ENCODE measurements around the gene TMEM250.

Gene TMEM250

GRCh38 chr9:136147890-136148714 is 29.4 kb upstream of the TMEM250 start:
- DNase-seq (ENCODE audit: low read depth): no peak

GRCh38 chr9:136147038-136147889 is 28.6 kb upstream of the TMEM250 start:
- no peak for DNase-seq (ENCODE audit: low read depth)

- no peak for DNase-seq (ENCODE audit: low read depth)
These were observed 27.7 kb upstream of the TMEM250 start for GRCh38 chr9:136146126-136147037.

GRCh38 chr9:136145580-136145979 is 26.9 kb upstream of the TMEM250 start:
- no peak for DNase-seq (ENCODE audit: low read depth)

GRCh38 chr9:136144450-136144849 is 25.8 kb upstream of the TMEM250 start:
- no peak for DNase-seq (ENCODE audit: low read depth)

GRCh38 chr9:136143215-136144001 is 24.7 kb upstream of the TMEM250 start:
- no peak for DNase-seq (ENCODE audit: low read depth)

- DNase-seq (ENCODE audit: low read depth): no peak
These were observed 24.2 kb upstream of the TMEM250 start for GRCh38 chr9:136142859-136143214.

- no peak for DNase-seq (ENCODE audit: low read depth)
These were observed 23.7 kb upstream of the TMEM250 start for GRCh38 chr9:136142414-136142796.

- no peak for DNase-seq (ENCODE audit: low read depth)
These were observed 23.2 kb upstream of the TMEM250 start for GRCh38 chr9:136141682-136142413.

- no peak for DNase-seq (ENCODE audit: low read depth)
These were observed 22.3 kb upstream of the TMEM250 start for GRCh38 chr9:136140966-136141365.

- DNase-seq (ENCODE audit: low read depth): no peak
These were observed 21.4 kb upstream of the TMEM250 start for GRCh38 chr9:136140046-136140445.

- no peak for DNase-seq (ENCODE audit: low read depth)
These were observed 19.9 kb upstream of the TMEM250 start for GRCh38 chr9:136138566-136138965.

GRCh38 chr9:136137321-136138265 is 18.9 kb upstream of the TMEM250 start:
- DNase-seq (ENCODE audit: low read depth): no peak

GRCh38 chr9:136136127-136136925 is 17.7 kb upstream of the TMEM250 start:
- DNase-seq (ENCODE audit: low read depth): no peak

- DNase-seq (ENCODE audit: low read depth): no peak
These were observed 16.9 kb upstream of the TMEM250 start for GRCh38 chr9:136135326-136136126.

- DNase-seq (ENCODE audit: low read depth): no peak
These were observed 15.3 kb upstream of the TMEM250 start for GRCh38 chr9:136133959-136134484.

- no peak for DNase-seq (ENCODE audit: low read depth)
These were observed 14.7 kb upstream of the TMEM250 start for GRCh38 chr9:136133191-136133958.

All from GM04503 (cell line).